Kidney capillary endothelial cell (primary cell): ENCODE measurements around the gene SMAD1.

Experiments
- DNase-seq: peaks from one replicate; pipeline ENCODE4 v3.0.0-alpha.2; 2018; ENCODE audit warnings: low spot score

Gene SMAD1

DNA sequence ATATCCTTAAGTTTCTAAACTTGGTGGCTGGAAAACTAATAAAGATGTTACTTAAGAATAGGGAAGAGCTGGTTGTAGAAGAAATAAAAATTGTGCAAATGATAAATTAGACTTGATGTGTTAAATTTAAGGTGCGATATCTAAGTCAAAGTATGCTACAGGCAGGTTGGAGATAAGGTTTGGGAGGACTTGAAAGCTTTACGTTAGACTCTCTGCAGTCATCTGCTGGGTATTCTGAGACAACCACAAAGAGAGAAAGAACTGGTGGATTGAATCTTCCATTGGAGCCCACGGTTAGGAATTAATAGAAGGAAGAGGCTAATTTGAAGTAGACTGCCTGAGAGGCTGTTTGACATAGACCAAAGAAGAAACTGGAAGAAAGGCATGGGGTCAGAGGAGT is 7.9 kb downstream of the SMAD1 start:
- DNase-seq: no peak

DNA sequence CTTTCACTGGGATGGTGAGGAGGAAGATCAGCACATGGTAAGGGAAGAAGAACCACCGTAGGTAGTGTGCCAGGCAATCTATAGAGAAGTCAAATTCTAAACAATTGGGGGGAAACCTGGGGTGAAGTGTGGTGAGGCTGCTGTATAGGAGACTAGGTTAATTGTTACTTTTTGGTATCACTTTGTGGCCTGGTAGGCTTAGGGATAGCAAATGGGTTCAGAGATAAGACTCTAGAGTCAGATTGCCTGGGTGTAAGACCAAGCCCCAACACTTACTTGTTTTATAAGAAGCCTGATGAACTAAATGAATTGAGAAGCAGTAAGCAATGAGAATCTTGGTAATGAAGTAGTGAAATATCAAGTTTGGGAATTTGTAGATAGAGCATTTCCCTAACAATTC is 8.7 kb downstream of the SMAD1 start:
- no peak for DNase-seq

GRCh38 chr4:145490796-145491195 is 9.1 kb downstream of the SMAD1 start:
- DNase-seq: no peak

- no peak for DNase-seq
These were observed 10.7 kb downstream of the SMAD1 start for GRCh38 chr4:145492376-145492775.

DNA sequence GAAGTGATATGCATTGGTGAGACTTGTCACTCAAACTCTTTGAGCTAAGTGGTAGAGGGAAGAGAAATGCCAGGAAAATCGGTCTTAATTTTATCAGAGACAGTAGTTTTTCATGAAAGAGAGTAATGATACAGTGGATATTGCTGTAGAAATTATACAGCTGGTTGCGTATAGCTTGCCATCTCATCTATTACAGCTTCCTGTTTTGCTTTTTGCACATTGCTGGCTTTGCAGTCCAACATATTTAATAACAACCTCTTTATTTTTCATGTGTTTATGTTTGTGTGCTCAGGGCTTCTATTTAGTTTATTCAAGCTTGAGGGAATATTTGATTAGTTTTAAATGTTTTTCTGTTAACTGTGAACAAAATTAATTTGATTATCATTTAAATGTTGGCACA is 11.5 kb downstream of the SMAD1 start:
- DNase-seq: no peak

DNA sequence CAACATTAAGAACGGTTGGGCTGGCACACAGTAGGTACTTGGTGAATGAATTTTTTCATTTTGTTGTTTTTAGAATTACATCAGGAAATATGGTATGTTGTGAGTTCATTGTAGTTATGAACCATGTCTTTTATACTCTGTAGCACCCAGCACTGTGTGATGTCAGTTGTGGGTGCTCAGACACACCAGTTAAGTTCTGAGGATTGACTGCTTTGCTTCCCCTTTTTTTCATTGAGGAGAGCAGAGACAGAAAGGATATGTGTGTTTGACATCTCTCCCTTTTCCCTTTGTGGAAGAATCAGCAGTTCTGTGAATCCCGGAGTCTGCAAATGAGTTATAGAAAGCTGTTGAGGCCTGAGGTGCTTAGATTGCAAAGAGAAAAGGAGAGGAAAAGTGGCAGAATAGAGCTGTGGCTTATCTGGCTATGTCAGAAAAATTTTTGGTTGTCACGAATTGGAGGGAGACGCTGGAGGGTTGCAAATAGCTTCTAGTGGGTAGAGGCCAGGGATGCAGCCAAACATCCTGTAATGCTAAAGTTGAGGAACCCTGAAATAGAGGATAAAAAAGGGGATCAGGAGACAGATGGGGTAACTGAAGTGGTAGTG is 13.1 kb downstream of the SMAD1 start:
- no peak for DNase-seq

GRCh38 chr4:145496292-145496691 is 14.6 kb downstream of the SMAD1 start:
- DNase-seq: no peak

DNA sequence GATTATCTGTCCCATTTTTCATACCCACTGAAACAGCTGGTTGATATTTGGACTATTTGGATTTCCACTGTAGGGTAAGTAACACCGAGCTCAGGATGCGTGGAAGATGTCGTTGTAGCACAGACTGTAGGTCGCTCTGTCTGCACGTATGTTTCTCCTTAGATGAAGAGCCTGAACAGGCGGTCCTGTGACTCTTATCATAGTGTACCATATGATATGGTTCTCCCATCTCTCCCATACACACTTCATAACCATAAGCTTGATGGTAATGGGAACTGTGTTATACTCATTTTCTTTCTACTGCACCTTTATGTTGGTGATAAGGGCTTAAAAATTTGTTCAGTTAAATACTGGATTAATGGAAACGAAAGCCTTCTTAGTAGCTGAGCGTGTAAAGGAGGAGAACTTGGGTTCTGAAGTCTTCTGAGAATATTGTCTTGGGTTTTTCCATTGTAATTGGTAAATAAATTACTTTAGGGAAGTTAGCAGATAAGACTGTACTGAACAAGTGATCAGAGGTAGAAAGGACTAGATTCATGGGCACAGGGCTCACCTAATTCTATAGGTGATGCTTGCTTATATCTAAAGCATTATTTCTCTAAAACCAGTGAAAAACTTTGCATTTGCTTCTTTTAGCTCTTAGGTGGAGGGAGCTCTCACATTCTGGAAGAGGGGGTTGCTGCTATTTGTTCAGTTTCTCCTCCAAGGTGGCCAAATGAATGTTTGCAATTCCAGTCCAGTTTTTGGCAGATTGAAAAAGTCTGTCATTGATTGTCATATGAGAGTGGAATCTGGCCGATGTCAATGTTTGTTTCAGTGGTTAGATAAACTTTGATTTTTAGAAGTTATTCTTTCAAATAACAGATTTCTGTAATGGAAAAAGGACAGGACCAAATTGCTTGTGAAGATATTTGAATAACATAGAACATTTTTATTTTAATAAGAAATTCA is 15.8 kb downstream of the SMAD1 start:
- DNase-seq: no peak

DNA sequence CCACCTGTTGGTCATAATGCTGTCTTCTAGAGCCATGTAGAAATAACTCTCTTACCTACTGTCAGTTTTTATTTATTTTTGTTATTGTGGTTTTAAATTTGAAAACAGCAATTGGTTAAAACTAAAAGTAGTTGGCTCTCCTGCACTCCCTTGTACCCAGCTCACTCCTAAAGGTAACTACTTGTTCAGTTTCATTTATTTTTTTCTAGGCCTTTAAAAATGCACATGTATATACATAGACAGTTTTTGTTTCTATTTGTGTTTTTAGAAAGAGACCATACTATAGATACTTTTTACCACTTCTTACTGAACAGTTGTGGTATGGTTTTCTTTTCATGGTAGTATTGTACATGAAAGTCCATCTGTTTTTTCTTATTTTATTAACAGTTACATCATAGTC is 16.8 kb downstream of the SMAD1 start:
- no peak for DNase-seq

- DNase-seq: no peak
These were observed 19.5 kb downstream of the SMAD1 start for GRCh38 chr4:145501051-145501660.

DNA sequence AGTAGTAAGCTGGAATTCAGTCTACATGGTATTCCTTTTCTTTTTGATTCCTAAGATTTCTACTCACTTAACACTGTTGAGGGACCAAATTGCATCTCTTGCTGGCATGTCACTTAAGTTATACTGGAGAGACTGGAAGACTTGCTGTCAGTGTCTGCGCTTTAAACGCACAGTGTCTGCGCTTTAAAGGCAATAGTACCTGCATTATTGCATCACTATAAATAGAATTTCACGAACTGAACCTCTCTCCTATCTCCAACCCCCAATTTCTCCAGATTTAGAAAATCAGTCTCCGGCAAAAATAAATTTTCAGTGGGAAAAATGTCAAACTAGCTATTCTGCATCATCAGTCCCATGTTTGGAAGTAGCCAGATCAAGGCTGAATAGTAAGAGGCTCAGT is 21.2 kb downstream of the SMAD1 start:
- no peak for DNase-seq

GRCh38 chr4:145503486-145504072 is 21.9 kb downstream of the SMAD1 start:
- DNase-seq: no peak

- no peak for DNase-seq
These were observed 24.3 kb downstream of the SMAD1 start for GRCh38 chr4:145505995-145506394.

- peak; percentile 55 for DNase-seq
These were observed 26.0 kb downstream of the SMAD1 start for GRCh38 chr4:145507636-145508035.

DNA sequence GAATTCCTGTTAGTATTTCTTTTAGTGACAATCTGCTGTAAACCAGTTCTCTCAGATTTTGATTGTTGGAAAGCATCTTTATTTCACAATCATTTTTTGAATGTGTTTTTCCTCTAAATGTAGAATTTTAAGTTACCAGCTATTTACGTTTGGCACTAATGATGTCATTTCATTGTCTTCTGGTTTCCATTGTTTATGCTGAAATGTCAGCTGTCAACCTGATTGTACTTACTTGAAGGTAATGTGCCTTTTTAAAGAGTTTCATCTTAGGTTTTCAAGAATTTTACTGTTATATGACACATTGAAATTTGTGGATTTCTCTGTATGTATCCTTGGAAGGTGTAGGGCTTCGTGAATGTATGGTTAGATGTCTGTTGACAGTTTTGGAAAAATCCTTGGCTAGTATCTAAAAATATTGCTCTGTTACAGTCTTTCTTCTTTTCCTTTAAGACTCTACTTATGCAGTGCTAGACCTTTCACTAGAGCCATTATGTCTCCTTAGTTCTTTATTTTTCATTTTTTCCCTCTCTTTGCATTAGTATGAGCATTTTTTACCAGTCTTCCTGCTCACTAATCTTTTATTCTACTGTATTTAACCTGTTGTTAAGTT is 30.4 kb downstream of the SMAD1 start:
- peak; percentile 46 for DNase-seq

DNA sequence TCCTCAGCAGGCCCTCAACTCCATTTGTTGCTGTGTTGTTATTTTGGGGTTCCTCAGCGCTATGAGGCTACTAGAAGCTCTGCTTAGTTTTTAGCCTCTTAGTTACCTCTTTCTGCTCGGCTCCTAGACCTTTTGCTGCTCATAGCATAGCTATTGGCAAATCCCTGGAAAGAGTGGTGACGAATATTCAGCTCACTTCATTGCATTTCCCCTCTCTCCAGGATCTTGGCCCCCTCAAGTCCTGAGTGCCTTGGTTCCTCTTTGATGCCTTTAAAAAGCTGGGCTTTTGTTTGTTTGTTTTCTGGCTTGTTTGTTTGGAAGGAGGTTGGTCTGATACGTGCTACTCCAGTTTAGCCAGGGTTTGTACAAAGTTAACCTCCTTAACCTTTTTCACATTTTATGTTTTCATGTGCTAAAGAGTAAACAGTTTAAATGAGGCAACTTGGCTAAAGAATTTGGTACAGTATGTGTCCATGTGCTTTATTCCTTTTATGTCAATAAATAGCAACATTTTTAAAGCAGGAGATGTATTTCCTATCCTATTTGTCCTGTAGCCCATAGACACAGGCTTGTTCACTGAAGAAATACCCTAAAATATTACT is 31.5 kb downstream of the SMAD1 start:
- DNase-seq: no peak

GRCh38 chr4:145520172-145520571 is 38.5 kb downstream of the SMAD1 start:
- DNase-seq: no peak

DNA sequence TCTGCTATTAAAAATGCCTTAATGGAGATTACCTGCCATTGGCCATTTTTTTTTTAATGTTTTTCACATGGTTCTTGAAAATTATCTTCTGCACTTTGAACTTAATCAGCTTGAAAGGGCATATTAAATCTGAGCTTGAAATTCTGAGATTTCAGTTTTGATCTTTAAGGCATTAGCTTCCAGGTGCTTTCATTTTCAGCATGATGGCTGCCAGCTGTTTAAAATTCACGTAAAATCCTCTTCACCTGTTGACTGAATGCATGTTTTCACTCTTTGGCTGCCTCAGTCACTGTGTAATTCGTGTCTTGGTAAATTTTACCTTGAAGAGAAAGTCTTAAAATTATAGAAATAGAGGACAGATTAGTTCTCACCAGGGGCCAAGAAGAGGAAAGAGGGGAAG is 39.6 kb downstream of the SMAD1 start:
- no peak for DNase-seq

GRCh38 chr4:145523117-145523516 is 41.5 kb downstream of the SMAD1 start:
- no peak for DNase-seq

DNA sequence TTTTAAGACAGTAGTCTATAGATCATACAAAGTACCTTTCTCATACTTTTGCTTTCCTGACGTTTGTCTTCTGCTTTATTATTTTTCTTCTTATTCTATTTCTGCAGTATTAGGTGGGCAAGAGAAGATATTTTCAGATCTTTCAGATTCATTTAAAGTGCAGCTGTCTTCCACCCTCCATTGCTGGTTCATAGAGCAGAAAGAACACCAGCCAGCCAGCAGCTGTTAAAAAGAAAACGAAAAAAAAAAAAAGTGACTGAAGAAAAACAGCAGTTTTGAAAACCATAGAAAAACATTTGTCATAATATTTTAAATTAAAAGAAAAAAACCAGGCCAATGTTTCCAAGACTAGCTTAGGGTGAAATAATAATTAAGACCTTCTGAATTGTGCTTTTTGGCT is 42.9 kb downstream of the SMAD1 start:
- DNase-seq: no peak

- DNase-seq: no peak
These were observed 43.7 kb downstream of the SMAD1 start for GRCh38 chr4:145525291-145525740.

DNA sequence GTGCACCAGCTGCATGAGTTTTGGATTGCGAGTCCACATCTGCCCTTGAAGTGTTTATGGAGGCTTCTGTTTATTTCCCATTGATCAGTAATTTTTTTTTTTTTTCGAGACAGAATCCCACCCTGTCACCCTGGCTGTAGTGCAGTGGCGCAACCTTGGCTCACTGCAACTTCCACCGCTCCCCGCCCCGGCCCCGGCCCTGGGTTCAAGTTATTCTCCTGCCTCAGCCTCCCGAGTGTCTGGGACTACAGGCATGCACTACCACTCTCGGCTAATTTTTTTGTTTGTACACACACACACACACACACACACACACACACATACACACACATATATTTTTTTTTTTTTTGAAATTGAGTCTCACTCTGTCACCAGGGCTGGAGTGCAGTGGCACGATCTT is 46.1 kb downstream of the SMAD1 start:
- no peak for DNase-seq
